ENCODE measurements around the gene PTPRG. TPM values are rescaled to one million over a fixed set of nuclear protein-coding genes. Genes with fewer than 3 reads are reported as not detected.

Gene PTPRG
- total RNA-seq, 2 experiments from 2014 or later, result 0.03 to 0.05 TPM

DNA sequence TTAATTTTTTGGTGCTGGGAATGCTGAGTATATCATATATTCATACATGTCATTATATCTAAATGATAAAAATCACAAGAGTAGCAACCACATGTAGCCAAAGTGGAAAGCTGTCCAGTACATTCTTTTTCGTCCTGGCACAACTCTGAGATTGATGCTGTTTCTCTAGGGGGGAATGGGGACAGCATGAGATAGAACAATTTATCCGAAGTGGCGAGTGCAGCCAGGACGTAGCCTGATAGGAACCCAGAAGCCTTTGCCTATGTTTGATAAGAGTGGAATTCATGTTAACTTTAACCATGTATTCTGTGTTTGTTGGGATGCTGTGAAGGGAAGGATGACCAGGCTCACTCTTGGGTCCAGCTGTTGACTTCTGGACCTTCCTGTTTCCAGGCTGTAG, 20.9 kb downstream of the PTPRG start:
- no peaks in the 10 kb centered on the region for H3K27me3 ChIP-seq (ENCODE audit: control insufficient read depth in 1 of 2, insufficient read depth in 2 of 2, low read length in 2 of 2)

DNA sequence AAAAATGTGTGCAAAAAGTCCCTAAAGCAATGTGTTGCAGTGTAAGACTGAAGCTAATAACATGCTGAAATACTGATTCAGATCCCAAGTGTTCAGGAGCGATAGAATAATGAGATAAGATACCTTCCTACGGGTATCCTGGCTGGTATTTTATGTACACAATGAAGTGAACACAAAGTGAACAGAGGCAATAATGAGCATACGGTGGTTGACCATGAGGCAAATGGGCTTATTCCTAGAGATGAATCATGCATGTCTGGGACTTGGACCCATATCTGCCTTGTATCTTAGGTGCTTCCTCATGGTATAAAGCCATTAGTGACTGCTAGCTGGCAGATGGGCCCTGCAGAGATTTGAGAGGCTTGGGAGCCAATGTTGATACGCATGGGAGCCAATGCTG, 21.5 kb downstream of the PTPRG start:
- TF ChIP-seq, protein P1, sequence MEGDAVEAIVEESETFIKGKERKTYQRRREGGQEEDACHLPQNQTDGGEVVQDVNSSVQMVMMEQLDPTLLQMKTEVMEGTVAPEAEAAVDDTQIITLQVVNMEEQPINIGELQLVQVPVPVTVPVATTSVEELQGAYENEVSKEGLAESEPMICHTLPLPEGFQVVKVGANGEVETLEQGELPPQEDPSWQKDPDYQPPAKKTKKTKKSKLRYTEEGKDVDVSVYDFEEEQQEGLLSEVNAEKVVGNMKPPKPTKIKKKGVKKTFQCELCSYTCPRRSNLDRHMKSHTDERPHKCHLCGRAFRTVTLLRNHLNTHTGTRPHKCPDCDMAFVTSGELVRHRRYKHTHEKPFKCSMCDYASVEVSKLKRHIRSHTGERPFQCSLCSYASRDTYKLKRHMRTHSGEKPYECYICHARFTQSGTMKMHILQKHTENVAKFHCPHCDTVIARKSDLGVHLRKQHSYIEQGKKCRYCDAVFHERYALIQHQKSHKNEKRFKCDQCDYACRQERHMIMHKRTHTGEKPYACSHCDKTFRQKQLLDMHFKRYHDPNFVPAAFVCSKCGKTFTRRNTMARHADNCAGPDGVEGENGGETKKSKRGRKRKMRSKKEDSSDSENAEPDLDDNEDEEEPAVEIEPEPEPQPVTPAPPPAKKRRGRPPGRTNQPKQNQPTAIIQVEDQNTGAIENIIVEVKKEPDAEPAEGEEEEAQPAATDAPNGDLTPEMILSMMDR (IDR thresholded peaks at IDR 0.05), result no peak
- Mint-ChIP-seq H3K4me1 (ENCODE audit: low read depth) (no peaks in the 10 kb centered on the region), H3K4me3 (no peak overlapping the region), H3K9me3 (peaks cover 2% of the 10 kb centered on the region), H3K36me3 (ENCODE audit: low read depth) (no peaks in the 10 kb centered on the region), H3K27me3 (peaks cover 16% of the 10 kb centered on the region), H3K27ac (no peak overlapping the region)
- H3K27ac ChIP-seq (ENCODE audit: low read depth in 1 of 2, low read length in 2 of 2), result no peak overlapping the region
- POLR2A ChIA-PET, result no interaction called here
- intact Hi-C loops (cut with DNase I, micrococcal nuclease), result no loop called here
- H3K27me3 ChIP-seq (ENCODE audit: control insufficient read depth in 1 of 2, insufficient read depth in 2 of 2, low read length in 2 of 2), result no peaks in the 10 kb centered on the region
- H3K36me3 ChIP-seq (ENCODE audit: insufficient read depth, low read length), result no peaks in the 10 kb centered on the region
- H3K9me3 ChIP-seq (ENCODE audit: control insufficient read depth in 1 of 2, insufficient read depth in 1 of 2, low read length in 2 of 2), result no peaks in the 10 kb centered on the region
- H3K4me1 ChIP-seq (ENCODE audit: insufficient read depth, low read length), result no peaks in the 10 kb centered on the region
- no peak overlapping the region for H3K4me3 ChIP-seq (ENCODE audit: low read length)
- CTCF ChIA-PET, result no interaction called here
- DNase-seq (no peak), ATAC-seq (ENCODE audit: poor library complexity) (no peak)

More for the DNA sequence above, 20.9 kb downstream of the PTPRG start:
- H3K36me3 Mint-ChIP-seq (ENCODE audit: low read depth), result no peaks in the 10 kb centered on the region
- ChIA-PET POLR2A (no interaction called here), CTCF (no interaction called here)
- TF ChIP-seq, protein P1 (IDR thresholded peaks at IDR 0.05), result no peak
- H3K27me3 Mint-ChIP-seq, result peaks cover 16% of the 10 kb centered on the region
- intact Hi-C loops (cut with DNase I, micrococcal nuclease), result no loop called here
- Histone ChIP-seq H3K36me3 (ENCODE audit: insufficient read depth, low read length) (no peaks in the 10 kb centered on the region), H3K27ac (ENCODE audit: low read depth in 1 of 2, low read length in 2 of 2) (no peak overlapping the region), H3K4me3 (ENCODE audit: low read length) (no peak overlapping the region), H3K9me3 (ENCODE audit: control insufficient read depth in 1 of 2, insufficient read depth in 1 of 2, low read length in 2 of 2) (no peaks in the 10 kb centered on the region), H3K4me1 (ENCODE audit: insufficient read depth, low read length) (no peaks in the 10 kb centered on the region)
- ATAC-seq (ENCODE audit: poor library complexity) (no peak), DNase-seq (no peak)
- H3K9me3 Mint-ChIP-seq, result peaks cover 2% of the 10 kb centered on the region
- H3K27ac Mint-ChIP-seq, result no peak overlapping the region
- H3K4me1 Mint-ChIP-seq (ENCODE audit: low read depth), result no peaks in the 10 kb centered on the region
- H3K4me3 Mint-ChIP-seq, result no peak overlapping the region

DNA sequence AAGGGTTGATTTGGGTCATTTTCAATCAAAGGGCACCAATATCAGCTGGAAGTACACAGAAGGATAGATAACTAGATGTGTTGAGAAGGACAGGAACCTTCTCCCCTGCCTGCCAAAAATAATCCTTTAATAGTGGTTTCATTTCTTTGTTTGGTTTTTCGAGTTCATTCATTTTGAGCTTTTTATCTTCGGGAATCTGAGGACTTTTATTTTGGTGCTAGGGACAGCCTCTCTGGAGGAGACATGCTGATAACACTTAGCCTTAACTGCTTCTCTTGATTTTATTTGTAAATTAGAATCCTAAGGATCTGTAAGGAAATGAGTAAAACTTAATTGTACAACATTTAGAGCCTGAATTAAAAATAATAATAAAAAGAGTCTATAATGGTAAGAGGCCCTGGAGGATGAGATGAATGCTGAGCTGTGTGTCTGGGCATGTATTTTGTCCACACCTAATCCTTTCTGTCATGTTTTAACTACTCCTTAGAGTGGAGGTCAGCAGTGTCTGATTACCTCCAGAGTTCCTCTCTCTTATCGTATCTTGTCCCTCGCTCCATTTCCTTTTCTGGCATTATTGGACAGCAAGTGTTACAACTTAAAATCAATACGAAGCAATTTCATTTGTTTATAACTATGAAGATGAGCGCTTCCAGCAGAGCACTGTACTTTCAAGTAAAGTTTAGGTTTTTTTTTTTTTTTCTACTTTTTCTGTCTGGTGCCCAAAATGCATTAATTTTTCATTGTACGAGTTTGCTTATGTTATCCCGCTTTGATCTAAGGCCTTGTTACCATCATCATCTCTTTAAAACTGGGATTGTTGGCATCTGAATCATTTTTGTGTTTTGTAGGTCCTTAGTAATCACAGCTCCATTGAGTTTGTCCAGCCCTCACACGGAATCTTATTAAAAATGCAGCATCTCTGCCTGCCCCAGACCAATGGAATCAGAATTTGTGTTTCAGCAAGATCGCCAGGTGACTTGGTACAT, 22.8 kb downstream of the PTPRG start:
- no peak overlapping the region for H3K27ac ChIP-seq (ENCODE audit: low read depth in 1 of 2, low read length in 2 of 2)
- Mint-ChIP-seq H3K9me3 (peaks cover 2% of the 10 kb centered on the region), H3K36me3 (ENCODE audit: low read depth) (no peaks in the 10 kb centered on the region), H3K27me3 (peaks cover 16% of the 10 kb centered on the region), H3K4me1 (ENCODE audit: low read depth) (no peaks in the 10 kb centered on the region), H3K4me3 (no peak overlapping the region), H3K27ac (no peak overlapping the region)
- no peak overlapping the region for H3K4me3 ChIP-seq (ENCODE audit: low read length)
- H3K9me3 ChIP-seq (ENCODE audit: control insufficient read depth in 1 of 2, insufficient read depth in 1 of 2, low read length in 2 of 2), result peaks cover 0 to 5% of the 10 kb centered on the region in 2 experiments
- no peaks in the 10 kb centered on the region for H3K36me3 ChIP-seq (ENCODE audit: insufficient read depth, low read length)
- intact Hi-C loops (cut with DNase I, micrococcal nuclease), result no loop called here
- DNase-seq, result no peak
- ChIA-PET POLR2A (no interaction called here), CTCF (interaction anchor here (0.8 kb wide), 1 partner anchor 16 kb away, joined by 3 read pairs; no protein-coding TSS in a partner anchor)
- TF ChIP-seq, protein P1 (IDR thresholded peaks at IDR 0.05), result no peak
- H3K4me1 ChIP-seq (ENCODE audit: insufficient read depth, low read length), result no peaks in the 10 kb centered on the region
- ATAC-seq (ENCODE audit: poor library complexity), result no peak
- H3K27me3 ChIP-seq (ENCODE audit: control insufficient read depth in 1 of 2, insufficient read depth in 2 of 2, low read length in 2 of 2), result no peaks in the 10 kb centered on the region

Measured in CD4-positive, alpha-beta T cell (primary cell).